Gastroesophageal sphincter (tissue), 4 donors: ENCODE measurements around the gene SIPA1L3. TPM values are rescaled to one million over a fixed set of nuclear protein-coding genes. Genes with fewer than 3 reads are reported as not detected.

Experiments used
- ATAC-seq: fragments of 150-250 bp; one replicate; pipeline ENCODE4 v1.9.1; 2016; ENCODE audit warnings: mild to moderate bottlenecking, moderate library complexity
- H3K27ac ChIP-seq, 4 donors: fragments of 200-600 bp; sonication (generic) in 3 of 4; 1 replicate in 3 of 4; 2 replicates in 1 of 4; pipeline ENCODE4 v1.5.1; 2016 to 2019
- H3K27me3 ChIP-seq: fragments of 200-600 bp; sonication (generic); one replicate; pipeline ENCODE4 v1.5.1; 2019
- H3K36me3 ChIP-seq, 2 donors: fragments of 200-600 bp; sonication (generic); one replicate each; pipeline ENCODE4 v1.5.1; 2019; ENCODE audit warnings: control low read depth in 1 of 2
- H3K4me1 ChIP-seq, 3 donors: fragments of 200-600 bp; sonication (generic); 1 replicate in 2 of 3; 2 replicates in 1 of 3; pipeline ENCODE4 v1.5.1; 2016 to 2019; ENCODE audit warnings: control low read depth in 2 of 3
- H3K4me3 ChIP-seq, 2 donors: fragments of 200-600 bp; sonication (generic); one replicate each; pipeline ENCODE4 v1.5.1; 2019; ENCODE audit warnings: mild to moderate bottlenecking in 1 of 2, moderate library complexity in 1 of 2
- H3K9me3 ChIP-seq, 3 donors: fragments of 200-600 bp; sonication (generic); one replicate each; pipeline ENCODE4 v1.5.1; 2017 to 2019; ENCODE audit warnings: control low read depth in 2 of 3
- EP300 ChIP-seq: sonication (generic); formaldehyde crosslinking; IDR thresholded peaks from one replicate; pipeline ENCODE4 v1.6.1; 2017; ENCODE audit warnings: antibody characterized with exemption, mild to moderate bottlenecking
- POLR2A ChIP-seq, 2 donors: fragments of 450-650 bp; IDR thresholded peaks; one replicate each; pipeline ENCODE4 v1.6.1; 2017; ENCODE audit warnings: antibody characterized with exemption in 2 of 2, mild to moderate bottlenecking in 2 of 2, moderate library complexity in 1 of 2
- POLR2AphosphoS5 ChIP-seq: sonication (generic); formaldehyde crosslinking; IDR thresholded peaks from one replicate; pipeline ENCODE4 v1.6.1; 2017; ENCODE audit warnings: antibody characterized with exemption
- WGBS, 2 donors: methylation state at CpG; one replicate each; pipeline ENCODE4 v1.1.5; 2018; ENCODE audit warnings: low coverage in 1 of 2; 5-methylcytosine and 5-hydroxymethylcytosine counted together
- total RNA-seq, 4 donors: library from RNA; depleted of rRNA; stranded (reverse); fragments of >200 nt; gene quantifications; one replicate each; pipeline ENCODE4 v1.1.0, GENCODE V29; 2016
- TF ChIP-seq, protein P1 (sequence below), 4 experiments: fragments of 200-600 bp in 2 of 4; fragments of 450-650 bp in 2 of 4; sonication (generic) in 1 of 4; IDR thresholded peaks; one replicate each; pipeline ENCODE4 v1.5.1; 2017 to 2019; ENCODE audit warnings: antibody characterized with exemption in 4 of 4, mild to moderate bottlenecking in 2 of 4, moderate library complexity in 2 of 4

SIPA1L3 gene
- total RNA-seq, 4 donors from 2014 or later = 5.9 to 20.2 (median 11.8) TPM

DNA sequence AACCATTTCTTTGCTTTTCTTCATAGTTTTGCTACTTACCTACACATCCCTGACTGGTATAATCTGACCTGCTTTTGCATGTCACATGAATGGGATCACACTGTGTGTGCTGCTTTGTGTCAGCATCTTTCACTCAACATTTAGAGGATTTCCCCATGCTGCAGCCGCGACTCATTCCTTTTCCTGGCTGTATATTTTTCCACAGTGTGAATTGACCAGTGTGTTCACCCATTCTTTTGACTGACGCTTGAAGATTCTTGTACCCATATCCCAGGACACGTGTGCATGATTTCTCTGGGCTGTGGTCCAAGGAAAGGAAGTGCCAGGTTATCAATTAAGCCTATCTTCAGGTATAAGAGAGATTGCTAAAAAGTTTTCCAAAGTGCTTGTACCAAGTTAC lies 198.6 kb downstream of the SIPA1L3 start:
- H3K36me3 ChIP-seq = peaks cover 0 to 97% of the 10 kb centered on the region in 2 donors
- H3K4me3 ChIP-seq = no peak overlapping the region
- H3K4me1 ChIP-seq = no peaks in the 10 kb centered on the region
- TF ChIP-seq EP300 (no peak), POLR2A (IDR thresholded peaks at IDR 0.05) (no peak), POLR2AphosphoS5 (no peak)
- TF ChIP-seq, protein P1, sequence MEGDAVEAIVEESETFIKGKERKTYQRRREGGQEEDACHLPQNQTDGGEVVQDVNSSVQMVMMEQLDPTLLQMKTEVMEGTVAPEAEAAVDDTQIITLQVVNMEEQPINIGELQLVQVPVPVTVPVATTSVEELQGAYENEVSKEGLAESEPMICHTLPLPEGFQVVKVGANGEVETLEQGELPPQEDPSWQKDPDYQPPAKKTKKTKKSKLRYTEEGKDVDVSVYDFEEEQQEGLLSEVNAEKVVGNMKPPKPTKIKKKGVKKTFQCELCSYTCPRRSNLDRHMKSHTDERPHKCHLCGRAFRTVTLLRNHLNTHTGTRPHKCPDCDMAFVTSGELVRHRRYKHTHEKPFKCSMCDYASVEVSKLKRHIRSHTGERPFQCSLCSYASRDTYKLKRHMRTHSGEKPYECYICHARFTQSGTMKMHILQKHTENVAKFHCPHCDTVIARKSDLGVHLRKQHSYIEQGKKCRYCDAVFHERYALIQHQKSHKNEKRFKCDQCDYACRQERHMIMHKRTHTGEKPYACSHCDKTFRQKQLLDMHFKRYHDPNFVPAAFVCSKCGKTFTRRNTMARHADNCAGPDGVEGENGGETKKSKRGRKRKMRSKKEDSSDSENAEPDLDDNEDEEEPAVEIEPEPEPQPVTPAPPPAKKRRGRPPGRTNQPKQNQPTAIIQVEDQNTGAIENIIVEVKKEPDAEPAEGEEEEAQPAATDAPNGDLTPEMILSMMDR (IDR thresholded peaks at IDR 0.05) = no peak
- ATAC-seq = no peak
- H3K27ac ChIP-seq = no peak overlapping the region
- no peaks in the 10 kb centered on the region for H3K27me3 ChIP-seq
- H3K9me3 ChIP-seq = no peaks in the 10 kb centered on the region
- WGBS, 2 donors = 79 to 100% methylated on average over 1 to 4 of the region's 4 CpGs

DNA sequence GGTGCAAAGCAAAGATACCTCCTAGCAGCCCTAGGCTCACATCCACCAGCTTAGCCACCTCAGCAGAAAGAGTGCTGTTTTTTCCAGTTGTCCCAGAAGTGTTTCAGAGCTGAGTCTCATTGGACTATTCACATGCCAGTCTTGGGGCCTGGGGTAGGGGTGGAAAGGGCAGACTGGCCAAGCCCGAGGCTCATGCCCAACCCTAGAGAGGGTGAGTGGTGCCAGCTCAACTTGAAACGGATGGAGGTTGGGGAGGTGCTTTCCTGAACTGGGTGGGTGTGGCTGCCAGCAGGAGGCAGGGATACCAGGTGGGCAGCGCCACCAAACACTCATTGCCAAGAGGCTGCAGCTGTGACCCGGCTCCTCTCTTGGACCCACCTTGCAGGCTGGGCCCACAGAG lies 200.1 kb downstream of the SIPA1L3 start:
- TF ChIP-seq EP300 (no peak), POLR2AphosphoS5 (no peak), POLR2A (IDR thresholded peaks at IDR 0.05) (no peak)
- TF ChIP-seq, protein P1 (IDR thresholded peaks at IDR 0.05) = no peak
- WGBS, 2 donors = 60% methylated on average over 2 of the region's 4 CpGs; no CpG with 5 or more reads in 1 of the 2 donors
- no peak overlapping the region for H3K27ac ChIP-seq
- H3K27me3 ChIP-seq = no peaks in the 10 kb centered on the region
- no peak for ATAC-seq
- no peak overlapping the region for H3K4me3 ChIP-seq
- no peaks in the 10 kb centered on the region for H3K4me1 ChIP-seq
- H3K36me3 ChIP-seq = peaks cover 0 to 97% of the 10 kb centered on the region in 2 donors
- no peaks in the 10 kb centered on the region for H3K9me3 ChIP-seq

DNA sequence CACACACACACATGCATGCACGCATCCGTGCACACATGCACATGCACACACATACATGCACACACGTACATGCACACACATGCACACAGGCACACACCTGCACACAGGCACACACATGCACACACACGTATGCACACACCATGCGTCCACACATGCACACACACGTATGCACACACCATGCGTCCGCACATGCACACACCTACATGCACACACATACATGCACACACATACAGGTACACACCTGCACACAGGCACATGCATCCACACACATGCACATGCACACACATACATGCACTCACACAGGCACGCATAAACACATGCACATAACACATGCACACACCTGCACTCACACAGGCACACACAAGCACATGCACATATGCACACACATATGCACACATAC lies 204.9 kb downstream of the SIPA1L3 start:
- Histone ChIP-seq H3K4me1 (no peaks in the 10 kb centered on the region), H3K36me3 (peaks cover 0 to 89% of the 10 kb centered on the region in 2 donors), H3K4me3 (no peak overlapping the region), H3K9me3 (no peaks in the 10 kb centered on the region), H3K27ac (no peak overlapping the region), H3K27me3 (no peaks in the 10 kb centered on the region)
- no peak for ATAC-seq
- WGBS, 2 donors = 96 to 98% methylated on average over 7 to 8 of the region's 9 CpGs
- TF ChIP-seq, protein P1 (IDR thresholded peaks at IDR 0.05) = no peak
- no peak for TF ChIP-seq POLR2AphosphoS5
- TF ChIP-seq EP300 = no peak
- TF ChIP-seq POLR2A (IDR thresholded peaks at IDR 0.05) = no peak

DNA sequence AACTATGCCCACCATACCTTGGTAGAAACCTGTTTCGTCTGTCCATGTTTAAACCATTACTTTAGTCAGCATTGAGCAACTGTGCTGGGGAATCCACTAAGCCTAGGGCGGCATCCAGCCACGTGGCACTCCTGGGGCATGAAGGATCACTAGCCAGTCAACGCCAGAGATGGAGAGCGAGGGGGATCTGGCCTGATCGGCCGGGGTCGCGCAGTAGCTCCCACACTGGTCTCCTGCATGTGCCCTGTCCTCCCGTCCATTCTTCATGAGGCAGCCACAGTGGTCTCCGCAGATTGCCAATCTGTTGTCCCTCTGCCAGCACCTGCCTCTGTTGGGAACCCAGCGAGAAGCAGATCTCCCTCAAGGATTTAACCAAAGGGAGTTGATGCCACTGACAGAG lies 207.6 kb downstream of the SIPA1L3 start:
- no peak overlapping the region for H3K4me3 ChIP-seq
- WGBS, 2 donors = 100% methylated on average over 1 to 2 of the region's 12 CpGs
- no peak for TF ChIP-seq EP300
- TF ChIP-seq, protein P1 (IDR thresholded peaks at IDR 0.05) = no peak
- TF ChIP-seq POLR2AphosphoS5 = no peak
- no peak for TF ChIP-seq POLR2A (IDR thresholded peaks at IDR 0.05)
- H3K27me3 ChIP-seq = no peaks in the 10 kb centered on the region
- ATAC-seq = no peak
- no peak overlapping the region for H3K27ac ChIP-seq
- H3K36me3 ChIP-seq = peaks cover 0 to 89% of the 10 kb centered on the region in 2 donors
- H3K4me1 ChIP-seq = no peaks in the 10 kb centered on the region
- peaks cover 0 to 5% (median 0%) of the 10 kb centered on the region in 3 donors for H3K9me3 ChIP-seq

DNA sequence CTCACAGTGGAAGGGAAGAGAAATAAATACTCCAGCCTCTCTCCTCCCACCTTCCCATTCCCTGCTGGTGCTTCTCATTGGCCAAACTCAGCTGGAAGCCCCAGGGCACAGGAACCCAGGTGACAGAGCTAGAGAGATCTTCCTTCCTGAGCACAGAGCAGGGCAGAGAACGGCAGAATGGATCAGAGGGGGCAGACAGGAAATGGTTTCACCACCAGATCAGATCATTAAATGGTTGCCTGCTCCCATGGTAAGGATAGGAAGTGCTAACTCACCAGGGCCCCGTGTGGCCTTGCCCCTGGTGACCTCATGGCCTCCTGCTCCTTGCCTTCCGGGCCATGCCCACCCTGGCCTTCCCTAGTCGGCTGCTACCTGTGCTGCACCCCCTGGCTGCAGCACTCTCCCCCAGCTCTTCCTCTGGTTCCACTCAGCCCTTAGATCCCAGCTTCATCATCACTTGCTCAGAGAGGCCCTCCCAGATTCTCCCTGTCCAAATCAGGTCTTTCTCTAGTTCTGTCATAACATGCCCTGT lies 208.3 kb downstream of the SIPA1L3 start:
- ATAC-seq = no peak
- peaks cover 0 to 12% (median 0%) of the 10 kb centered on the region in 3 donors for H3K9me3 ChIP-seq
- 66% methylated on average over 3 of the region's 4 CpGs; no CpG with 5 or more reads in 1 of the 2 donors for WGBS, 2 donors
- H3K4me3 ChIP-seq = no peak overlapping the region
- TF ChIP-seq, protein P1 (IDR thresholded peaks at IDR 0.05) = no peak
- TF ChIP-seq POLR2AphosphoS5 = no peak
- TF ChIP-seq EP300 = no peak
- TF ChIP-seq POLR2A (IDR thresholded peaks at IDR 0.05) = no peak
- no peaks in the 10 kb centered on the region for H3K27me3 ChIP-seq
- H3K4me1 ChIP-seq = no peaks in the 10 kb centered on the region
- peaks cover 0 to 89% of the 10 kb centered on the region in 2 donors for H3K36me3 ChIP-seq
- no peak overlapping the region for H3K27ac ChIP-seq
